OCI-LY1 (cell line): ENCODE results near the gene ITIH1.

Experiments
- EZH2 ChIP-seq: fragments of 200-600 bp; sonication (generic), shearing (Covaris generic); IDR thresholded peaks from 2 replicates; pipeline ENCODE4 v1.8.0; 2017; ENCODE audit warnings: borderline replicate concordance, mixed run types, mild to moderate bottlenecking, antibody characterized with exemption, low read length, moderate library complexity, mixed read lengths
- TF ChIP-seq, protein P1 (sequence below): fragments of 200-600 bp; sonication (generic), shearing (Covaris generic); IDR thresholded peaks from 2 replicates; pipeline ENCODE4 v1.5.1; 2017; ENCODE audit warnings: mild to moderate bottlenecking, antibody characterized with exemption, low read length, moderate library complexity, mixed read lengths

DNA sequence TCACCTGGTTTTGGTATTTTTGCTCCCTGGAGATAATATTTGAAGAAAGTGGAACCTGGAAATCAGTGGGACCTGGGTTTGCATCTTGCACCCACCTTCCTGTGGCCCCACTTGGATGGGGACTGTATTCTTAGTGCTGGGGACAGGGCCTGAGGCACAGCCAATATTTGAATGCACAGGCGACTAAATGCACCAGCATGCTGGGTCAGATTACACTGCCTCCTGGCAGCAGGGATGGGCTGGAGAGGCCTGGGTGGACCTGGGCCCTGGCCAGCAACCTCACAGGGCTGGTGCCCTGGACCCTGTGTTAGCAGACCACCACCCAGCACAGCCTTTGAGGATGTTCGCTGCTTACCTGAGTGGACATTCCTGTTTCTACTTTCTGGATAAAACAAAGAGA is 42.5 kb downstream of the ITIH1 start:
- TF ChIP-seq, protein P1, sequence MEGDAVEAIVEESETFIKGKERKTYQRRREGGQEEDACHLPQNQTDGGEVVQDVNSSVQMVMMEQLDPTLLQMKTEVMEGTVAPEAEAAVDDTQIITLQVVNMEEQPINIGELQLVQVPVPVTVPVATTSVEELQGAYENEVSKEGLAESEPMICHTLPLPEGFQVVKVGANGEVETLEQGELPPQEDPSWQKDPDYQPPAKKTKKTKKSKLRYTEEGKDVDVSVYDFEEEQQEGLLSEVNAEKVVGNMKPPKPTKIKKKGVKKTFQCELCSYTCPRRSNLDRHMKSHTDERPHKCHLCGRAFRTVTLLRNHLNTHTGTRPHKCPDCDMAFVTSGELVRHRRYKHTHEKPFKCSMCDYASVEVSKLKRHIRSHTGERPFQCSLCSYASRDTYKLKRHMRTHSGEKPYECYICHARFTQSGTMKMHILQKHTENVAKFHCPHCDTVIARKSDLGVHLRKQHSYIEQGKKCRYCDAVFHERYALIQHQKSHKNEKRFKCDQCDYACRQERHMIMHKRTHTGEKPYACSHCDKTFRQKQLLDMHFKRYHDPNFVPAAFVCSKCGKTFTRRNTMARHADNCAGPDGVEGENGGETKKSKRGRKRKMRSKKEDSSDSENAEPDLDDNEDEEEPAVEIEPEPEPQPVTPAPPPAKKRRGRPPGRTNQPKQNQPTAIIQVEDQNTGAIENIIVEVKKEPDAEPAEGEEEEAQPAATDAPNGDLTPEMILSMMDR, result no peak
- no peak for TF ChIP-seq EZH2
